GM19240 (cell line): ENCODE data around the gene OPA3.

ENCODE experiments used
- DNase-seq: peaks from one replicate; pipeline ENCODE4 v3.0.0; 2011; ENCODE audit warnings: low spot score; ENCODE audit not compliant: insufficient read length

The OPA3 gene

DNA sequence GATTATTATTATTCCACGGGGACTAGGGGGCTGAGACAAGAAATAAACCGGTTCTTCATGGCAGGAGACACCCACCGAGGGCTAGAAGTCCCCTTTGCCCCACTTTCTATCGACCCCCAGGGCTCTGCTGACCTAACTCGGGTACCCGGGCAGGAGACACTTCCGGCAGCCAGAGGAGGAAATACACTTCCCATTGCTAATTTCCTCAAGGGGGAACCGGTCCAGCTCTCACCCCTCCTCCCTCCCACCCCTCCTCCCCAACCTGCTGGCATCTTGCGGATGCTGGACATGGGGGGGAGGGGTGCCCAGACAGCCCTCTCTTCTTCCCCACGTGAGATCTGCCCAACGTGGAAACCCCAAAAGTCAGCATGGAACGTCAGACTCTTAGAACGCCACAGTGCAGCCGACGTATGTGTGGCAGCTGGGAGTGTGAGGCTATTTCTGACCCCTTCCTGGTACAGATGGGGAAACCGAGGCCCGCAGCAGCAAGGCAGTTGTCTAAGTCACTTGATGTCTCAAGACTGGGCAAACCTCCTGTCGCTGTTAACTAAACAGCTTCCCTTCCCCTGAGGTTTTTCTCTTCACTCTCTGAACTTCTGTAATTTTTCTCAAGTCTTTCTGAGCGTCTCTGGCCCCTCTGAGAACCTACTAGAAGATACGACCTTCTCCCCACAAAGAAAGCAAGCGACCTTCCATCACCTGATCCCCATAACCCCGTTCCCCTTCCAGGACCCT, 13.8 kb upstream of the OPA3 start:
- no peak for DNase-seq

DNA sequence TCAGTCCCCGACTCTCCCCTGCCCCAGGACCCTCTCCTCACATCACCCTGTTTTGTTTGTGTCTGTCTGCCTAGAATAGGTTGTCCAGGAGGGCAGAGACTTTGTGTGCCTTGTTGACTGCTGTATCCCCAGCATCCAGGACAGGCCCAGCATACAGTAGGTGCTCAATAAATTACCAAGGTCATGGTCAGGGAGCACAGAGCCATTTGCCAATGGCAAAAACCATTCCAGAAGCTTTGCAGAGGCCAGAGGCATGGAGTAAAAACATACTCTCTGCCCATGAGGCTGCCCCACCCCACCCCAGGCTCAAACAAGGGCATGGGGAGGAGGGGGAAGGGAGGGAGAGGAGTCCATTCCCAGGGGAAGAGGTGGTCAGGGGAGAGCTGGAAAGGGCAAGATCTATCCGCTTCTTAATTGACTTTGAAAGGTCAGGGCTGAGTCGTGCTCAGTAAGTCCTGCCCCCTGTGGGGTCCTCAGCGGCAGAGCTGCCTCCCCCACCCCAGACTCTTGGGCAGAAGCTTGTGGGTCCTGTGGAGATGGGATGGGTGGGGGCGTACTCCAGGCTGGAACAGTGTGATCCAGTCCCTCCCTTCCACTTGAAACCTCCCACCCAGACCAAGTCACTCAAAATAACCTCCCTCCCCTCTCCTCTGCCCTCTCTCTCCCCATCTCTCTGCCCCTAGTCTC, 13.0 kb upstream of the OPA3 start:
- DNase-seq = no peak

DNA sequence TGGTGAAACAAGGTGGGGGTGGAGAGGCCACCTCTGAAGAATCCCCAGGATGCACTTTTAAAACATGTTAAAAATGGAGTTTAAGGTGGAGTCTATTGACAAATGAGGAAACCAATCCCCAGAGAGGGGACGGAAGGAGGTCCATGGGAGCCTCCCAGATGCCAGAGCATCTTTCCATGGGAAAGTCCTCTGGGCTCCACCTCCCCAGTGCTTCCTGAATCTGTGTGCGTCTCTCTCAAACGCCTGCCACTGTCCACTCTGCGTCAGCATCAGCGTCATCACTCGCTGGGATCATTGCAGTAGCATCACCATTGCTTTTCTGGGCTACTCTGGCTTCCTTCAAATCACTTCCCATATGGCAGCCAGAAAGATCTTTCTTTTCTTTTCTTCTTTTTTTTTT, 11.2 kb upstream of the OPA3 start:
- no peak for DNase-seq

DNA sequence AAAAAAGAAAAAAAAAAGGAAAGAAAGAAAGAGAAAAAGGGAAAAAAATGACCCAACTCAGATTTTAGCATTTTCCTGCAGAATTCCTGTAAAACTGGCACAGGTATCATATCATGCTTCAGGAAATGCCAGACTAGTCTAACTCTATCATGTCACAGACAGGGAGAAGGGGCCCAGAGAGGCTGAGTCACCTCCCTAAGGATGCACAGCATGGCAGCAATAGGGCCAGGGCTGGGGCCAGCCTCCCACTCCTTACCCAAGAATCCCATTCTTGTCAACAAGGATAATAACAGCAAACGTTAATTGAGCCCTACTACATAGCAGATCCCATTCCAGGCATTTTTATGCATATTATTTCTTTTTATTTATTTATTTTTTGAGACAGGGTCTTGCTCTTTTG, 8.9 kb upstream of the OPA3 start:
- DNase-seq = no peak

DNA sequence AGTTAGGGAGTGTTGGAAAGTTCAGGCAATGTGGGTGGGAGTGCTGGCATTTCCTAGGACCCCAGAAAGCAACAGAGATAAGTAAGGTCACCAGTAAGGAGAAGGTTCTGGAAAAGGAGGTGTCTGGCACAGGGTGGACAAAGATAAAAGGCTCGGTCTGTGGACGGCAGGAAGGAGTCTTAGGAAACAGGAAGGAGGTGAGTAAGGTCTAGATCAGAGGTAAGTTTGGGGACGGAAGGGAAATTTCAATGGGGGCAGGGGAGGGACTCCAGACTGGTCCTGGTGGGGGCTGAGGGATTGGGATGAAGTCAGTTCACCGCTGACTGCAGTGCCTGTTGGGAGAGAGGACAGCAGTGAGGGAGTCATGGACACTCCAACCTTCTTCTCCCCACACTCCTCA, 7.8 kb upstream of the OPA3 start:
- DNase-seq = no peak

DNA sequence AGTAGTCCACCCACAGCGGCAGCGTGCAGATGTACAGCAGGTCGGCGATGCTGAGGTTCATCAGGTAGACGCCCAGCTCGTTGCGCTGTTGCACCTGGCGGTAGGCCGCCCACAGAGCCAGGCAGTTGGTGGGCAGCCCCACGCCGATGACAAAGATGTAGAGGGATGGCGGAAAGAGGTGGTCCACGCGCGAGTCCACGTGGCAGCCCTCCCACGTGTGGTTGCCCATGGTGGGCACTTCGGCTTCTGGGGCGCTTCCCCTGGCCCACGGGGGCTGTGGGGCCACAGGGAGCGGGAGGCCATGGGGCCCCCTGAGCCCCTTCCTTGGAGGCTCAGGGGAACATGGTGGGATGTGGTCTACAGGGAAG, 7.0 kb upstream of the OPA3 start:
- DNase-seq = no peak

DNA sequence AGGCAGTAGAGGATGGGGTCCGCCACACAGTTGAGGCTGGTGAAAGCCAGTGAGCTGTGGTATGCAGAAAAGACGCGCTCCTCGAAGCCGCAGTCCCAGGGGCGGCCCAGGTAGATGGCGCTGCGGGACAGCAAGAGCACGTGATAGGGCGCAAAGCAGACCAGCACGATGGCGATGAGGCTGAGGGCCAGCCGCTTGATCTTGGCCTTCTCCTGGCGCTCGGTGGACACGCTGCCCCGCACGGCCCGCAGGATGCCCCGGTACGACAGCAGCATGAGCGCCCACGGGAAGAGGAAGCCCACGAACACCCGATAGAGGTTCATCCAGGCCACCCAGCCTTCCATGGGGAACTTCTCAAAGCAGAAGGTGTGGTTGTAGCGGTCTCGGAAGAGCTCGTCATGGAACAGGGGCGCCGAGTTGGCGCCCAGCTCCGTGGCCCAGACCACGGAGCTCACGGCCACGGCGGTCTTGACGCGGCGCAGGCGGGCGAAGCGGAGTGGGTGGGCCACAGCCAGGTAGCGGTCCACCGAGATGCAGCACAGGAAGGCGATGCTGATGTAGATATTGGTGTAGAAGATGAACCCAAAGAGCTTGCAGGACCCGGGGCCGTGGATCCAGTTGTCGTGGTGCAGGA, 6.5 kb upstream of the OPA3 start:
- DNase-seq = no peak

DNA sequence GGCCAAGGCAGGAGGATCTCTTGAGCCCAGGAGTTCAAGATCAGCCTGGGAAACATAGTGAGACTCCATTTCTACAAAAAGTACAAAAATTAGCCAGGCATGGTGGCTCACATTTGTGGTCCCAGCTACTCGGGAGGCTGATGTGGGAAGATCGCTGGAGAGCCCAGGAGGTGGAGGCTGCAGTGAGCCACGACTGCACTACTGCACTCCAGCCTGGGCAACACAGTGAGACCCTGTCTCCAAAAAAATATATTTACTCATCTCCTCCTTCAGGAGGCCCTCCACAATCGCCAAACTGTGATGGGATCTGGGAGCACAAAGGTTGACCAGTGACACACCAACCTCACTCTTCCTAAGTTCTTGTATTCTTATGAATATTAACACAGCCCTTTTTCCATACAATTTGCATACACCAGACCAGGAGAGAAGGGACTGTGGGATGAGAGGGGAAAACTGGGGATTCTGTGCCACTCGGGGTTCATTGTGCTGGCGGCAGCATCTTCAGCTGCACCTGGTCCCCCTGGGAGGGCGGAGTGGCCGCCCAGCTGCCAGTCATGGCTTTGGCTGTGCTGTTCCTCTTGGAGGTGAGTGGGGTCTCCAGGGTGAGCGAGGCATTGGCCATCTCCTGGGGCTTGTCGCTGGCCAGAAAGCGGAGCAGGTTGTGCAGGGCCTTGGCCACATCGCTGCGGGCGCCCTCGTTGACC, 5.8 kb upstream of the OPA3 start:
- DNase-seq = no peak

DNA sequence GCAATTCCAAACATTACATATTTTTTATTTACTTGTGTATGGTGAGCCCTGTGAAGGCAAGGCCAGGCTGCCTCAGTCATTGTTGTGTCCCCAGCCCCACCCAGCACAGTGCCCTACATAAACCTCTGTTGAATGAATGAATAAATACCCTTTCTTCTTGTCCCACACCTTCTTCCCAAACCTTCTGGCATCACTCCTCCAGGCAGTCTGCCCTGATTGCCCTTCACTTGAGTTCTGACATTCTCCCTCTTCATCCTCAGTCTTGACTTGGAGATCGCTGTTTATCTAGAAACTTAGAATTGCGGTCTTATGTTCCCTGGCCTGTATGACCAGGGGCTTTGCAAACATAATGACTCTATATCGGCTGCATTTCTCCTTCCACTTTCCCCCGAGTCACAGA, 5.2 kb upstream of the OPA3 start:
- DNase-seq = no peak

DNA sequence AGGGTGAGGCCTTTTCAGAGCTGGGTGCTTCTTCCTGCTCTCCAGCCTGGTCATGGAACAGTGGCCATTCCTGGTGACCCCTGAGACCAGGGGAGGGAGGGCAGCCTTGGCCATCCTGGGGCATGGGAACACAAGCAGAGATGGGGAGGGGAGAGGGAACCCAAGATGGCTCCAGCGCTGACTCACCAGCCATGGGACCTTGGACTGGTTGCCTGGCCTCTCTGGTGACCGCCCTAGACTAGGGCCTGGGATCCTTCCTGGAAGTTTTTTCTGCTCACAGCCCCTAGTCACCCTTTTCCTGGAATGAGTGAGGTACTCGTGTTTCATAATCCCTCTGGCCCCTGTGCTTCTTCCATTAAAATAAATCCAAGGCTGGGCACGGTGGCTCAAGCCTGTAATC, 3.3 kb upstream of the OPA3 start:
- no peak for DNase-seq

DNA sequence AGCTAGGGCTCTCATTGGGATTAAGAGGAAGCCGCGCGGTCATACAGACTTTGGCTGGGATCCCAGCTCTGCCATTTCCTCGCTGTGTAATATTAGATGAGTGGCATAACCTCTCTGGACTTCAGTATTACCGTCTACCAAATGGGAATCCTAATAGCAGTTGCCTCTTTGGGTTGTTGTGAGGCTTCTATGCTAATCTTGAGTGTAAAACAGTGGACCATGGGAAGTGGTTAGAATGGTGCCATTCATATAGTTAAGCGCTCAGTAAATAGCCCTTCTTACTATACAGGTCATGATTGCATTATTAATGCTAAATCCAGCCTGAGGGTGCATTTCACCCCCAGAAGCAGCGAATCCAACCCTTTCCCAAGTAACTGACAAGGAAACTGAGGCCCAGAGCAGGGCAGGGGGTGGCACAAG, 566 bp upstream of the OPA3 start:
- DNase-seq = no peak

DNA sequence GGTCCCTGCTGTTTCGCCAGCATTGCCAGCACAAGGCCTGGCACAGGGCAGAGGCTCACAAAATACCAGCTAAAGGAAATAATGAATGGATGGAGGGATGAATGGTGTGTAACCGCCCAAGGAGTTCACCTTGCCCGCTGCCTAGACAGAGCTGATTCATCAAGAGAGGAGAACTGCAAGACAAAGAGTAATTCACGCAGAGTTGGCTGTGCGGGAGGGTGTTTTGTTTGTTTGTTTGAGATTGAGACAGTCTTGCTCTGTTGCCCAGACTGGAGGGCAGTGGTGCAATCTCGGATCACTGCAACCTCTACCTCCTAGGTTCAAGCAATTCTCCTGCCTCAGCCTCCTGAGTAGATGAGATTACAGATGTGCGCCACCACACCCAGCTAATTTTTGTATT, 3.0 kb downstream of the OPA3 start:
- DNase-seq = no peak

DNA sequence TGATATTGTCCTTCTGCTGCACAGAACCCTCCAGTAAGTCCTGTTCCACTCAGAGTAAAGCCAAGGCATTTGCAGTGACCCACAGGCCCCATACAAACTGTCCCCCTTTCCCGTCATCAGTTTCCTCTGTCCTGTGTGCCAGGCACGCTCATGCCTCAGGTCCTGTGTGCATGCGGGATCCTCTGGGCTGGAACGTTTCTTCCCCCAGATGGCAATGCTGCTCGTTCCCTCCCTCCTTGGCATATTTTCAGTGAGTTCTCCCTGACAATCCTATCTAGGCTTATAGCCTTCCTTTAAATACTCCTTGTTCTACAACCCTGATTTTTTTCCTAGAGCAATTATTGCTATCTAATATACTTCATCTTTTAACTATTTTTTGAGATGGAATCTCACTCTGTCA, 5.7 kb downstream of the OPA3 start:
- no peak for DNase-seq

DNA sequence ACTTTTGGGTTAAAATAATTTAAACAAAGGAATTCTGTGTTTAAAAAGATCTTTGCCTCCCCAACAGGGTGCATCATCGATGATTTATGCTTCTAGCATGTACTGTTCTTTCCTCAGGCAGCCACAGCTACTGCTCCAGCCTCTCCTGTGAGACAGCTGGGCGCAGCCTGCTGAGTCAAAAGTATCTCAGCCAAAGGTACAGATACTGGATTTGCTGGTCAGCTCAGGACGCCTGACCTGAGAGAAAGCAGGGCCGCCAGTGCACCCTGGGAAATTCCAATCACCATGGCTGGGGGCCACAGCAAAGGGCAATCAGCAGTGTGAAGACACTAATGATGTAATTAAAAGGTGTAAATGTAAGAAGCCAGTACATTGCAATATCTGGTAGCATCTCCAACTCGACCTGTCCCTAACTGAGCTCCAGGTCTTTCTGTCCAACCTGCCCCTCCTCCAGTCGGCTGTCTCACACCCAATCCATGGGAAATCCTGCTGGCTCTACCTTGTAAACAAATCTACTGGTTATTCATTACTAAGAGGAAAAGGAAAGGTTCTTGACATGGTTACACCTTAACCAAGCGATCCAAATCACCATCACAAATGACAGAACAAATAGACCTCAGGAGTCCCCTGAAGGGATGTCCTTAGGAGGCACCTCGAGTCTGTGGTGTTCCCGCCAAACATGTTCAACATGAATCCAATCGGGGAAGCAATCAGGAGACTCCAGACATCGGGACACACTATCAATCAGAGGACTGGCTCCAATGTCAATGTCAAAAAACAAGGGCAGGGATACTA, 7.3 kb downstream of the OPA3 start:
- DNase-seq = no peak

DNA sequence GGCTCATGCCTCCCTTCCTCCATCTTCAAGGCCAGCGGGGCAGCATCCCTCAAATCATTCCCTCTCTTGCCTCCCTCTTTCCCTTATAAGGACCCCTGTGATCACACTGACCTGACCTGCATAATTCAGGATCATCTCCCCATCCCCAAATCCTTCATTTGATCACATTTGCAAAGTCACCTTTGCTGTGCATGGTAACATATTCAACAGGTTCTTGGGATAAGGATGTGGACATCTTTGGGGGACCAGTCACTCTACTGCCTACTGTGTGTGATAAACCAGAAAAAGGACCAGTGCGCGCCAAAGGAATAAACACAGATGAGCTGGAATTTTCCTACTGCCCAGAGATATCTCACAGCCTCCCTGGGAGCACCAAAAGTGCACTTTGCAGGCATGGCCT, 7.9 kb downstream of the OPA3 start:
- DNase-seq = no peak

DNA sequence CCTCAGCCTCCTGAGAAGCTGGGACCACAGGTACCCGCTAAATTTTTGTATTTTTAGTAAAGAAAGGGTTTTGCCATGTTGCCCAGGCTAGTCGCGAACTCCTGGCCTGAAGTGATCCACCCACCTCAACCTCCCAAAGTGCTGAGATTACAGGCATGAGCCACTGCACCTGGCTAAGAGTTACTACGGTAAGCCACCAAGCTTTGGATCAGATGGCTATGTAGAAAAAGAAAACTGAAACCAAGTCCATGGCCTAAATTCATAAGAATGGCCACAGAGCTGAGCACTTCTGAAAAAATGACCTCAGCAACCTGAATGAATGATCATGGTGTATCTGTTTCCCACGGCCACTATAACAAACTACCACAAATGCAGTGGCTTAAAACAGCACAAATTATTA, 9.4 kb downstream of the OPA3 start:
- DNase-seq = no peak

DNA sequence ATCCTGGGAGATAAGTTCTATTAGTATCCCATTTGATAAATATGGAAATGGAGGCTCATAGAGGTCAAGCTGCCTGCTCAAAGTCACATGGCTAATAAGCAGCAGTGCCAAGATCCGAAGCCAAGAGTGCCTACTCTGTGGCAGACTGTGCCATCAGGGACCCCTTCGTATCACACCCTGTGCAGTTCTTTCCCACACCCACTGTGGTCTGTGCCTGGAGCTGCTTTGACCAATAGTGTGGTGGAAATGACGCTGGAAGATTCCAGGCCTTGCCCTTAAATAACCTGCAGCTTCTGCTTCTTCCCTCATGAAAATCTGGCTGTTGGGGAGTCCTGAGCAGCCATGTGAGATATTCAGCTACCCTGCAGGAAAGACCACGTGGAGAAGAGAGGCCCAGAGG, 10.1 kb downstream of the OPA3 start:
- DNase-seq = no peak

DNA sequence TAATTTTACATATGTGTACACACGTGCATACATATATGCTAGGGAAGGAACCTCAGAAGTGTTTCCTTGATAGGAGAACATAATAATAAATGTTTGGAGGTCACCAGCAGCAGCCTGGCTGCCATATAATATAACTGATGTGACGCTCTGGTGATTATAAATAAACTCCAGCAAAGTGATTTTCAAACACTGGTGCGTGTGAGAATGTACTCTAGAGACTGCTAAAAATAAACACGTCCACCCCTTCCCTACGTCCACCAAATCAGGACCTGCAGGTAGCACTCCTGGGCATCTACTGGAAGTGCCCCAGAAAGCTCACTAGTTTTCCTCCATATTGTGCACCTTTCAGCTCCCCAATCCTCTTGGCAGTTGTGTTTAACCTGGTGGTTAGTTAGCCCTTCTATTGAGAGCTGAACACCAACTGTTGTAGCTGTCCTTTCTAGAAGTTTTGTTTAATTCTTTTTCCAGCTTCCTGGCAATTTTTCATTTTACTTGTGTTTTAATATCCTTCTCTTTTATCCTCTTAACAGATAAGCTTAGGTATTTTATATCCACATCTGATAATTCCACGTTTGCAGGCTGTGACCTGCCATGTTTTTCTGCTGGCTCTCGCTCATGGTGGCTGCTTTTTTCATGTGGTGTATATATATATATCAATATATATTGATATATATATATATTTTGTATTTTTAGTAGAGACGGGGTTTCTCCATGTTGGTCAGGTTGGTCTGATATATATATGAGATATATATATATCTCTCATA, 13.0 kb downstream of the OPA3 start:
- no peak for DNase-seq

DNA sequence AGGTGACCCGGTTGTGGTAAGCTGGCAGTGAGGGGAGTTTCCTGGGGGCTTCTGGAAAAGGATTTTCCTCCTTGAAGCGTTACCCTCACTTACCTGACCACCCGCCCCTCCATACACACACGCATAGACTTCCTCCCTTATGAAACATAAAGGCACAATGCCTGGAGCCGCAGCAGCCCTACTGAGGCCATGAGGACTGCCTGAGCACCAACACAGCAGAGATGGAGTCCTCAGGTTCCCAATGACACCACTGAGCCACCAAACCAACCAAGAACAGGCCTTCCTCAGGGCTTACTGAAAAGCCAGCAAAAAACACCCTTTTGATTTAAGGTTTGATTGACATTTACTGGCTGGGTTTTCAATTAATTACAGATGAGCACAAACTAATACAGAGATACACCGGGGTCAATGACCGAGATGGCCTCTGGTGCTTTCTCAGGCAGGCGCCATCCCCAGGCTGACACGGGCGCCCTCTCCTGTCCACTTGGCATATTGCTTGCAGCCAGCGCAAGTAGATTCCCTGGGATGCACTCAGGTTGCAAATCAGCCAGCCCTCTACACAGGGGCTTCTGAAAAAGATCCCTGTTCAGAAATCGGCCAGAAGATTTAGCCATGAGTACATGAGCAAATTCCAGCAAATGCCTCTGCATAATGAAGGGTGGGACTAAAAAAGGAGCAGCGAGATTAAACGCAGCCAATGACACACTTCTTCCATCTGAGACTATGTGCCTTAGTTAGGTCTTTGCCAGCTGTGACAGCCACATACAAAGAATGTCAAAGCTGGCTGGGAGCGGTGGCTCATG, 14.8 kb downstream of the OPA3 start:
- DNase-seq = no peak

DNA sequence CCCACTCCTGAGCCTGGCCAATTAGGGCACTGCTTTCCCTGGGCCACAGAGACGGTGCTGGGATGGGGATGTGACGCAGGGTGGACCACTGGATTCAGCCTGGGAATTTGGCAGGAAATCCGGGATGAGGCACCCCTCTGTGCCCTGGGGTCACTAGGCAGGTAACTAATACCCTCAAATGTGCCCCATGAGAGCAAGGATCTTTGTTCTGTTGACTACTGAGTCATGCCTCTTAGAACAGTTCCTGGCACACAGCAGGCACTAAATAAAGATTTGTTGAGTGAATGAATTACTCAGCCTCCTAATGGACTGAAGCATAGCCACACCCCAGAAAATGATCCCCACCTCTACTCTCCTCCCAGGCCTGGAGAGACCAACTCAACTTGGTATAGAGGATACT, 15.9 kb downstream of the OPA3 start:
- DNase-seq = no peak
